DND-41 (cell line): ENCODE data around the gene PAX4.

Experiments used
- ATAC-seq: fragments of 200-7000 bp; cut with Tn5 transposase; 3 replicates; pipeline ENCODE4 v1.9.1; 2021; ENCODE audit warnings: low read depth; ENCODE audit not compliant: insufficient read depth
- DNase-seq: peaks from one replicate; pipeline ENCODE4 v3.0.0-alpha.2; 2020
- H2AFZ ChIP-seq: 2 replicates; pipeline ENCODE4 v1.6.0; 2012; ENCODE audit warnings: low read depth, low read length
- H3K27ac ChIP-seq: 2 replicates; pipeline ENCODE4 v1.5.1; 2012; ENCODE audit warnings: low read length, inconsistent platforms
- H3K27me3 ChIP-seq: fragments of 200-600 bp; sonication (generic); 2 replicates; pipeline ENCODE4 v1.6.0; 2012; ENCODE audit warnings: low read length, mild to moderate bottlenecking, inconsistent platforms; ENCODE audit not compliant: insufficient read depth, poor library complexity
- H3K36me3 ChIP-seq: 2 replicates; pipeline ENCODE4 v1.5.1; 2012; ENCODE audit warnings: low read length, inconsistent platforms; ENCODE audit not compliant: insufficient read depth
- H3K4me1 ChIP-seq: 2 replicates; pipeline ENCODE4 v1.5.1; 2012; ENCODE audit warnings: mild to moderate bottlenecking, low read length; ENCODE audit not compliant: insufficient read depth
- H3K4me2 ChIP-seq: 2 replicates; pipeline ENCODE4 v1.6.0; 2012; ENCODE audit warnings: mild to moderate bottlenecking, moderate library complexity, low read length, inconsistent platforms; ENCODE audit not compliant: insufficient read depth
- H3K4me3 ChIP-seq, 2 experiments: fragments of 200-600 bp in 1 of 2; shearing (Covaris generic) in 1 of 2; 2 replicates each; pipeline ENCODE4 v1.5.1; 2012 to 2016; ENCODE audit warnings: inconsistent platforms in 2 of 2, low read length in 2 of 2, mild to moderate bottlenecking in 2 of 2, low read depth in 1 of 2, moderate library complexity in 1 of 2
- H3K79me2 ChIP-seq: 2 replicates; pipeline ENCODE4 v1.6.0; 2012; ENCODE audit warnings: low read length, inconsistent platforms; ENCODE audit not compliant: insufficient read depth
- H3K9ac ChIP-seq: 2 replicates; pipeline ENCODE4 v1.6.0; 2012; ENCODE audit warnings: low read depth, mild to moderate bottlenecking, inconsistent platforms, low read length, moderate library complexity
- H3K9me3 ChIP-seq: 2 replicates; pipeline ENCODE4 v1.5.1; 2012; ENCODE audit warnings: low read length, moderate library complexity, mild to moderate bottlenecking, inconsistent platforms; ENCODE audit not compliant: insufficient read depth, severe bottlenecking
- H4K20me1 ChIP-seq: 2 replicates; pipeline ENCODE4 v1.6.0; 2012; ENCODE audit warnings: low read length; ENCODE audit not compliant: insufficient read depth
- EZH2 ChIP-seq: IDR thresholded peaks from 3 replicates; pipeline ENCODE4 v1.6.1; 2012; ENCODE audit warnings: borderline replicate concordance, low read depth, mild to moderate bottlenecking, moderate library complexity, low read length, inconsistent platforms; ENCODE audit not compliant: severe bottlenecking
- TF ChIP-seq, protein P1 (sequence below): IDR thresholded peaks from 2 replicates; pipeline ENCODE4 v1.5.1; 2012; ENCODE audit warnings: borderline replicate concordance, low read length, moderate library complexity, mild to moderate bottlenecking; ENCODE audit not compliant: poor library complexity, severe bottlenecking; ENCODE audit errors: extremely low read depth

PAX4 gene

GRCh38 chr7:127588697-127589482, 29.1 kb downstream of the PAX4 start:
- H3K79me2 ChIP-seq = peaks cover 28% of the 10 kb centered on the region
- H3K4me2 ChIP-seq = peak overlapping the region; percentile 99
- peak overlapping the region; percentile 91 for H3K9ac ChIP-seq
- DNase-seq = peak; percentile 46
- H3K4me3 ChIP-seq = peak overlapping the region; percentile 52 to 80
- TF ChIP-seq, protein P1, sequence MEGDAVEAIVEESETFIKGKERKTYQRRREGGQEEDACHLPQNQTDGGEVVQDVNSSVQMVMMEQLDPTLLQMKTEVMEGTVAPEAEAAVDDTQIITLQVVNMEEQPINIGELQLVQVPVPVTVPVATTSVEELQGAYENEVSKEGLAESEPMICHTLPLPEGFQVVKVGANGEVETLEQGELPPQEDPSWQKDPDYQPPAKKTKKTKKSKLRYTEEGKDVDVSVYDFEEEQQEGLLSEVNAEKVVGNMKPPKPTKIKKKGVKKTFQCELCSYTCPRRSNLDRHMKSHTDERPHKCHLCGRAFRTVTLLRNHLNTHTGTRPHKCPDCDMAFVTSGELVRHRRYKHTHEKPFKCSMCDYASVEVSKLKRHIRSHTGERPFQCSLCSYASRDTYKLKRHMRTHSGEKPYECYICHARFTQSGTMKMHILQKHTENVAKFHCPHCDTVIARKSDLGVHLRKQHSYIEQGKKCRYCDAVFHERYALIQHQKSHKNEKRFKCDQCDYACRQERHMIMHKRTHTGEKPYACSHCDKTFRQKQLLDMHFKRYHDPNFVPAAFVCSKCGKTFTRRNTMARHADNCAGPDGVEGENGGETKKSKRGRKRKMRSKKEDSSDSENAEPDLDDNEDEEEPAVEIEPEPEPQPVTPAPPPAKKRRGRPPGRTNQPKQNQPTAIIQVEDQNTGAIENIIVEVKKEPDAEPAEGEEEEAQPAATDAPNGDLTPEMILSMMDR = peak; percentile 69
- no peak for TF ChIP-seq EZH2
- H3K9me3 ChIP-seq = no peaks in the 10 kb centered on the region
- peaks cover 42% of the 10 kb centered on the region for H3K4me1 ChIP-seq
- H3K27ac ChIP-seq = peak overlapping the region; percentile 76
- peak overlapping the region; percentile 93 for H2AFZ ChIP-seq
- peaks cover 24% of the 10 kb centered on the region for H3K36me3 ChIP-seq
- peak; percentile 46 for ATAC-seq
- H4K20me1 ChIP-seq = peaks cover 20% of the 10 kb centered on the region
- H3K27me3 ChIP-seq = no peaks in the 10 kb centered on the region

DNA sequence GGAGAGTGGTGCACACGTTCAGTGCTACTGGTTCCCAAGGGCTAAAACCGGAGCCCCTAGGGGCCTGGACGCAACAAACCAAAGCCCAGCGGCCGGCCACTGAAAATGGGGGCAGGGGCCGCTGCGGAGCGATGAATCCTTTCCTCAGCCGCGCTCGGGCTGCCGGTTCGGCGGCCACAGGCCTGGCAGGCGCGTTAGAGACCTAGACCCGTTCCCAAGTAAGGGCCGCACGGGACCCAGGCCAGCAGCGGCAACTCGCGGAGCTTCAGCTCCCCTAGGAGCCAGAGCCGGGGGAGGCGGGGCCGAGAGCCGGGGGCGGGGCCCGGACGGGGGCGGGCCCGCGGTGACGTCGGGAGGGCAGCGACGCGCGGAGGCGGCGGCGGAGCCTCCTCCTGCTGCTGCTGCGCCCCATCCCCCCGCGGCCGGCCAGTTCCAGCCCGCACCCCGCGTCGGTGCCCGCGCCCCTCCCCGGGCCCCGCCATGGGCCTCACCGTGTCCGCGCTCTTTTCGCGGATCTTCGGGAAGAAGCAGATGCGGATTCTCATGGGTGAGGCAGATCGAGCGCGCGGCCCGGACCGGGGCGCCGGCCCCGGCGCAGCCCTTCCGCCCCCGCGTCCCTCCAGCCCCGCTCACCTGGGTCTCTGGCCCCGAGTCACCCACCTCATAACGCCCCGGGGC, 29.8 kb downstream of the PAX4 start, which contains the start of gene ARF5:
TSS of gene ARF5 (plus strand) at position 393 of the 678 bp plus-strand sequence. CDS start at position 481, 88 bp downstream.
- H3K27ac ChIP-seq = peak within 1 kb of the TSS; percentile 76
- H3K4me2 ChIP-seq = peak within 1 kb of the TSS; percentile 99
- peaks cover 35% of the 10 kb centered on the region for H3K79me2 ChIP-seq
- peaks cover 27% of the 10 kb centered on the region for H4K20me1 ChIP-seq
- H3K4me1 ChIP-seq = peaks cover 49% of the 10 kb centered on the region
- ATAC-seq (peak; percentile 76), DNase-seq (peak; percentile 90)
- peaks cover 31% of the 10 kb centered on the region for H3K36me3 ChIP-seq
- H3K4me3 ChIP-seq = peak within 1 kb of the TSS; percentile 52 to 80
- peak within 1 kb of the TSS; percentile 93 for H2AFZ ChIP-seq
- no peak for TF ChIP-seq EZH2
- TF ChIP-seq, protein P1 = no peak
- H3K9ac ChIP-seq = peak within 1 kb of the TSS; percentile 91
- no peaks in the 10 kb centered on the region for H3K27me3 ChIP-seq
- no peaks in the 10 kb centered on the region for H3K9me3 ChIP-seq

DNA sequence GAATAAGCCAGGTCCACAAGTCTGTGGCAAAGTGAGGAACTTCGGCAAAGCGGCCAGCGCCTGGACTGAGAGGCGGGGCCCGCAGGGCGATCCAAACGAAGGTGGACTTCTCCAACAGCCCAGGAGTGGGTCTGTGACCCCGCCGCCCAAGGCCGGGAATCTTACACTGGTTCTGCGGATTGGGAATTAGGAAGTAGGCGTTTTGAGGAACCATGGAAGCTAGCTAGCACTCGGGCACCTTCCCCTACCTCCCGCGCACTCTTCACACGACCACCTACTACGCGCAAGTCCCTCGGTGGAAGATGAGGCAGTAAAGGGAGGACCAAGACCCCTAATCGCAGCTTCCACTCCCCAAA, 30.3 kb downstream of the PAX4 start:
- Histone ChIP-seq H3K9me3 (no peaks in the 10 kb centered on the region), H3K79me2 (peaks cover 40% of the 10 kb centered on the region), H3K4me1 (peaks cover 55% of the 10 kb centered on the region), H2AFZ (peak overlapping the region; percentile 82), H3K4me3 (peak overlapping the region; percentile 21 to 80; a peak in 3 of 4 replicates), H3K36me3 (peaks cover 36% of the 10 kb centered on the region), H4K20me1 (peaks cover 32% of the 10 kb centered on the region), H3K27ac (peak overlapping the region; percentile 17; the same call in 1 of the 2 replicates), H3K27me3 (no peaks in the 10 kb centered on the region), H3K4me2 (peak overlapping the region; percentile 99), H3K9ac (peak overlapping the region; percentile 91)
- no peak for DNase-seq
- ATAC-seq = no peak
- TF ChIP-seq, protein P1 = no peak
- TF ChIP-seq EZH2 = no peak
